ENCODE results near the gene ADSL. TPM values are rescaled to one million over a fixed set of nuclear protein-coding genes. Genes with fewer than 3 reads are reported as not detected.

ADSL gene
- polyA plus RNA-seq, 1 of the 3 experiments (the other 2 are of a cell fraction) = 79.7 TPM

DNA sequence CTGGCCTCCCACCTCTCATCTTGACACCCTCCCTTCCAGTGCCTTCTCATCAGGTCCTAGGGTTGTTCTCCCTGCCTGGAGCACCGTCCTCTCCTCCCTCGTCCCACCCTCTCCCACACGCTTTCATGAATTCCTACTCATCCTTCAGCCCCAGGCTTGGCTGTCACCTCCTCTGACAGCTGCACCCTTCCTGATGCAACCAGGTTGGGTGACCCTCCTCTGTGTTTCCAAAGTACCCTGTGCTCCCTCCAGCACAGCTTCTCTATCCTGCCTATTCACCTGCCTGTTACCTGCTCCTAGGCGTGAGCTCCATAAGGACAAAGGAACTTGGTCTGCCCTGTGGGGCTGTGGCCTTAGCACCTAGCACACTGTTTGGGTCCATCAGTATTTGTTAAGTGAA, 82.5 kb downstream of the ADSL start (continued):
- TF ChIP-seq, protein P1, sequence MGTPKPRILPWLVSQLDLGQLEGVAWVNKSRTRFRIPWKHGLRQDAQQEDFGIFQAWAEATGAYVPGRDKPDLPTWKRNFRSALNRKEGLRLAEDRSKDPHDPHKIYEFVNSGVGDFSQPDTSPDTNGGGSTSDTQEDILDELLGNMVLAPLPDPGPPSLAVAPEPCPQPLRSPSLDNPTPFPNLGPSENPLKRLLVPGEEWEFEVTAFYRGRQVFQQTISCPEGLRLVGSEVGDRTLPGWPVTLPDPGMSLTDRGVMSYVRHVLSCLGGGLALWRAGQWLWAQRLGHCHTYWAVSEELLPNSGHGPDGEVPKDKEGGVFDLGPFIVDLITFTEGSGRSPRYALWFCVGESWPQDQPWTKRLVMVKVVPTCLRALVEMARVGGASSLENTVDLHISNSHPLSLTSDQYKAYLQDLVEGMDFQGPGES (IDR thresholded peaks at IDR 0.05; ENCODE audit: low read depth, low read length) = no peak
- TF ChIP-seq SIN3A (IDR thresholded peaks at IDR 0.05; ENCODE audit: borderline replicate concordance, low read depth, low read length) (no peak), EZH2phosphoT487 (IDR thresholded peaks at IDR 0.05; ENCODE audit: borderline replicate concordance, low read depth) (no peak), NFIC (IDR thresholded peaks at IDR 0.05; ENCODE audit: borderline replicate concordance) (no peak)
- TF ChIP-seq, protein P2, sequence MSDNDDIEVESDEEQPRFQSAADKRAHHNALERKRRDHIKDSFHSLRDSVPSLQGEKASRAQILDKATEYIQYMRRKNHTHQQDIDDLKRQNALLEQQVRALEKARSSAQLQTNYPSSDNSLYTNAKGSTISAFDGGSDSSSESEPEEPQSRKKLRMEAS (IDR thresholded peaks at IDR 0.05; ENCODE audit: low read depth) = no peak

DNA sequence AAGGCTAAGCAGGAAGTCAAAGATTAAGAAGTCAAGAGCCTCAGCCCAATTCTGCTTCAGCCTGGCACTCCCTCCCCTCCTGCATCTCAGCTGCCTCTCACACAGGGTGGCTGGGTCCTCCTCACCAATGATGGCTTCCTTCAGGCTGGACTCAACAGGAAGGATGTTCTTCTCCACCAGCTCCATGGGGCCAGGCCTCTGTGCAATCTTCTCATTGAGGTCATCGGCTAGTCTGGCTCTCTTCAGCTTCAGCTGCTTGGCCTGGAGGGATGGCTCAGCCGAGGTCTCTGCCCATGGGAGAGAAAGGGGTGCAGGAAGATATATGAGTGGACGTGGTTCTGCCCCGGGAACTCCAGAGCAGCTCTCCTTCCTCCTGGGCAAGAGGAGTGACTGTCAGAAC, 83.2 kb downstream of the ADSL start:
- H4K20me1 ChIP-seq (ENCODE audit: insufficient read depth) = no peaks in the 10 kb centered on the region
- no peaks in the 10 kb centered on the region for H3K9me2 ChIP-seq
- H2AFZ ChIP-seq (ENCODE audit: low read depth) = no peak overlapping the region
- no peak for DNase-seq
- no peaks in the 10 kb centered on the region for H3K27me3 ChIP-seq (ENCODE audit: insufficient read depth)
- H3K27ac ChIP-seq (ENCODE audit: low read depth in 2 of 2, low read length in 1 of 2) = no peak overlapping the region
- no peaks in the 10 kb centered on the region for H3K4me1 ChIP-seq (ENCODE audit: control insufficient read depth in 1 of 2, insufficient read depth in 2 of 2, low read depth in 1 of 2, low read length in 1 of 2)
- H3K9me3 ChIP-seq = no peaks in the 10 kb centered on the region
- TF ChIP-seq TCF12 (IDR thresholded peaks at IDR 0.05) = no peak
- no peak for TF ChIP-seq NFIC (IDR thresholded peaks at IDR 0.05; ENCODE audit: borderline replicate concordance)
- no peak for TF ChIP-seq FOXJ3 (CRISPR knock-in tag; IDR thresholded peaks at IDR 0.05)
- no peak for TF ChIP-seq SIN3A (IDR thresholded peaks at IDR 0.05; ENCODE audit: borderline replicate concordance, low read depth, low read length)
- TF ChIP-seq TEAD4 (IDR thresholded peaks at IDR 0.05; ENCODE audit: borderline replicate concordance, insufficient read depth) = no peak
- no peak for TF ChIP-seq SMC3 (IDR thresholded peaks at IDR 0.05; ENCODE audit: low read depth, low read length)
- TF ChIP-seq RCOR1 (IDR thresholded peaks at IDR 0.05; ENCODE audit: low read length) = no peak
- TF ChIP-seq RFX5 (IDR thresholded peaks at IDR 0.05; ENCODE audit: low read length) = no peak
- TF ChIP-seq, protein P1 (IDR thresholded peaks at IDR 0.05; ENCODE audit: low read depth, low read length) = no peak
- TF ChIP-seq, protein P2 (IDR thresholded peaks at IDR 0.05; ENCODE audit: low read depth) = no peak
- no peak for TF ChIP-seq YY1 (IDR thresholded peaks at IDR 0.05; ENCODE audit: low read depth)
- TF ChIP-seq, protein P3, sequence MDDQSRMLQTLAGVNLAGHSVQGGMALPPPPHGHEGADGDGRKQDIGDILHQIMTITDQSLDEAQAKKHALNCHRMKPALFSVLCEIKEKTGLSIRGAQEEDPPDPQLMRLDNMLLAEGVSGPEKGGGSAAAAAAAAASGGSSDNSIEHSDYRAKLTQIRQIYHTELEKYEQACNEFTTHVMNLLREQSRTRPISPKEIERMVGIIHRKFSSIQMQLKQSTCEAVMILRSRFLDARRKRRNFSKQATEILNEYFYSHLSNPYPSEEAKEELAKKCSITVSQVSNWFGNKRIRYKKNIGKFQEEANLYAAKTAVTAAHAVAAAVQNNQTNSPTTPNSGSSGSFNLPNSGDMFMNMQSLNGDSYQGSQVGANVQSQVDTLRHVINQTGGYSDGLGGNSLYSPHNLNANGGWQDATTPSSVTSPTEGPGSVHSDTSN (IDR thresholded peaks at IDR 0.05) = no peak
- TF ChIP-seq POLR2AphosphoS5 (IDR thresholded peaks at IDR 0.05; ENCODE audit: low read depth, low read length) = no peak
- no peak for TF ChIP-seq TAF1 (IDR thresholded peaks at IDR 0.05; ENCODE audit: borderline replicate concordance, low read depth, low read length)
- TF ChIP-seq MXI1 (IDR thresholded peaks at IDR 0.05; ENCODE audit: low read depth, low read length) = no peak
- no peak for TF ChIP-seq GATA2 (CRISPR knock-in tag; IDR thresholded peaks at IDR 0.05)
- H3F3A ChIP-seq (replicated peaks; ENCODE audit: insufficient read depth) = no peaks in the 10 kb centered on the region
- peaks cover 4 to 5% of the 10 kb centered on the region in 2 experiments for H3K36me3 ChIP-seq (replicated peaks in 1 of 2; ENCODE audit: control insufficient read depth in 1 of 2, insufficient read depth in 2 of 2, low read length in 1 of 2)
- no peak overlapping the region for H3K4me3 ChIP-seq (ENCODE audit: low read depth in 2 of 2, low read length in 1 of 2)
- ChIA-PET CTCF (interaction anchor here (1.3 kb wide), 1 partner anchor 50 kb away, joined by 3 read pairs; no protein-coding TSS in a partner anchor), POLR2A (no interaction called here)
- WGBS (ENCODE audit: low lambda C conversion rate) = no CpG with 5 or more reads among the region's 4 CpGs
- H3K9ac ChIP-seq = no peak overlapping the region
- H3K79me2 ChIP-seq (ENCODE audit: insufficient read depth) = peaks cover 3% of the 10 kb centered on the region
- no peak overlapping the region for H3K4me2 ChIP-seq

Data from SK-N-SH (cell line).